Thymus (tissue), 11 donors: ENCODE results near the gene GRIA1. TPM values are rescaled to one million over a fixed set of nuclear protein-coding genes. Genes with fewer than 3 reads are reported as not detected.

Source experiments
- DNase-seq, 9 donors: peaks; one replicate each; pipeline ENCODE4 v3.0.0-alpha.2; 2013; ENCODE audit warnings: low spot score in 9 of 9, low read depth in 6 of 9, missing footprints in 1 of 9
- H3K27ac ChIP-seq, 2 donors: one replicate each; pipeline ENCODE4 v1.5.1; 2013; ENCODE audit warnings: control low read depth in 1 of 2, low read depth in 1 of 2, low read length in 1 of 2, mild to moderate bottlenecking in 1 of 2, moderate library complexity in 1 of 2
- H3K27me3 ChIP-seq, 2 donors: one replicate each; pipeline ENCODE4 v1.5.1; 2013; ENCODE audit warnings: low read length in 1 of 2; ENCODE audit not compliant: control insufficient read depth in 2 of 2, insufficient read depth in 1 of 2
- H3K36me3 ChIP-seq, 2 donors: one replicate each; pipeline ENCODE4 v1.5.1; 2013; ENCODE audit warnings: low read length in 1 of 2, mild to moderate bottlenecking in 1 of 2, moderate library complexity in 1 of 2; ENCODE audit not compliant: control insufficient read depth in 2 of 2, insufficient read depth in 2 of 2
- H3K4me1 ChIP-seq, 2 donors: one replicate each; pipeline ENCODE4 v1.5.1; 2013; ENCODE audit warnings: low read length in 2 of 2; ENCODE audit not compliant: control insufficient read depth in 2 of 2, insufficient read depth in 2 of 2
- H3K4me3 ChIP-seq, 2 donors: one replicate each; pipeline ENCODE4 v1.5.1; 2013; ENCODE audit warnings: low read length in 2 of 2, control low read depth in 1 of 2, mild to moderate bottlenecking in 1 of 2
- H3K9me3 ChIP-seq, 2 donors: one replicate each; pipeline ENCODE4 v1.5.1; 2013; ENCODE audit warnings: low read length in 1 of 2, mild to moderate bottlenecking in 1 of 2; ENCODE audit not compliant: control insufficient read depth in 2 of 2, insufficient read depth in 1 of 2
- WGBS: extraction: QIAGEN DNeasy Blood & Tissue Kit; methylation state at CpG from one replicate; pipeline ENCODE4 v1.1.7; 2013; 5-methylcytosine and 5-hydroxymethylcytosine counted together
- polyA plus RNA-seq: library from polyadenylated mRNA; stranded (reverse); fragments of 200-250 nt; gene quantifications from one replicate; pipeline ENCODE4 v1.2.3, GENCODE V29; 2013
- total RNA-seq: library from RNA; stranded (reverse); fragments of 120-200 nt; gene quantifications from one replicate; pipeline ENCODE4 v1.2.4, GENCODE V29; 2013
- donor health status: healthy.

The GRIA1 gene
- total and polyA plus RNA-seq, 2 donors = 0.14 to 0.18 TPM

GRCh38 chr5:153530357-153531143 is 40.1 kb downstream of the GRIA1 start:
- H3K36me3 ChIP-seq = no peaks in the 10 kb centered on the region
- H3K27ac ChIP-seq = no peak overlapping the region
- WGBS = 96% methylated on average over 4 of the region's 4 CpGs
- H3K4me1 ChIP-seq = no peaks in the 10 kb centered on the region
- H3K4me3 ChIP-seq = no peak overlapping the region
- H3K9me3 ChIP-seq = no peaks in the 10 kb centered on the region
- no peak for DNase-seq
- no peaks in the 10 kb centered on the region for H3K27me3 ChIP-seq

DNA sequence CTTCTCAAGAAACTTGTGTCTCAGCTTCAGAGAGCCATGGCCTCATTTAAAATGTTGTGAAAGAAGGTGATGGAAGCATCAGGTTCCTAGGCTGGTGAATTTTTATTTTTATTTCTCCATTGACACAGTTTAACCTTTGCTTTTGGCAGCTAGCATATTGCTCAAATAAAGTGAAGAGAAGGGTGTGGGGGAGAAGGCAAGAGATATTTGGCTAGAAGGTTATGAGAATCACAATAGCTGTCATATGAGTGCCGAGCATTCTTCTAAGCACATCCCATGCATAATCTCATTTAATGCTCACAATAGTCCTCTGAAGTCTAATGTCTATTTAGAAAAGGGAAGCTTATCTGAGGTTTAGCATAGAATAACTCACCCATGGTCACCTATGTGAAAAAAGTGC is 43.1 kb downstream of the GRIA1 start:
- DNase-seq = no peak
- no peaks in the 10 kb centered on the region for H3K27me3 ChIP-seq
- no peaks in the 10 kb centered on the region for H3K9me3 ChIP-seq
- no peaks in the 10 kb centered on the region for H3K36me3 ChIP-seq
- no peaks in the 10 kb centered on the region for H3K4me1 ChIP-seq
- no peak overlapping the region for H3K27ac ChIP-seq
- no peak overlapping the region for H3K4me3 ChIP-seq
- WGBS = 96% methylated on average over 1 of the region's 1 CpG

GRCh38 chr5:153534102-153534501 is 43.6 kb downstream of the GRIA1 start:
- 73% methylated on average over 1 of the region's 1 CpG for WGBS
- H3K36me3 ChIP-seq = no peaks in the 10 kb centered on the region
- no peaks in the 10 kb centered on the region for H3K27me3 ChIP-seq
- H3K4me1 ChIP-seq = no peaks in the 10 kb centered on the region
- no peaks in the 10 kb centered on the region for H3K9me3 ChIP-seq
- no peak for DNase-seq
- H3K27ac ChIP-seq = no peak overlapping the region
- no peak overlapping the region for H3K4me3 ChIP-seq

DNA sequence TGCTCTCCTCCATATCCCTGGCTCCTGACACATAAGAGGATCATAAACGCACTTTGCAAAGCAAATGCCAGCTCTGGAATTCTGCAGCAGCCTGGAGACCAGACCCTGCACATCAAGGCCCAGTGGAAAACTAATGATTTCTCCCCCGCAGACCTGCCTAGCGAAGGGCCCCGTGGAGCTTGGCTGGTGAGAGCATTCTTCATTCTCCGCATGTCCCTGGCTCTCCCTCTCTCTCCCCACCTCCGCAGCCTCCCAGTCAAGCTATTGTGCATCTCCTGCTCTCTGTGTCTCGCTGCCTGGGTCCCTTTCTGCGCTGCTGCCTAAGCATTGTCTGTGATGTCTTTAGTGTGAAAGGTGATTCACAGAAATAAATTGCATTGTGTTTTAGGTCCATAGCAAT is 46.7 kb downstream of the GRIA1 start:
- Histone ChIP-seq H3K4me3 (no peak overlapping the region), H3K27ac (no peak overlapping the region), H3K9me3 (no peaks in the 10 kb centered on the region), H3K27me3 (no peaks in the 10 kb centered on the region), H3K36me3 (no peaks in the 10 kb centered on the region), H3K4me1 (no peaks in the 10 kb centered on the region)
- 94% methylated on average over 8 of the region's 8 CpGs for WGBS
- DNase-seq = no peak

GRCh38 chr5:153539983-153540382 is 49.5 kb downstream of the GRIA1 start:
- DNase-seq = no peak
- 84% methylated on average over 4 of the region's 4 CpGs for WGBS
- H3K4me3 ChIP-seq = no peak overlapping the region

GRCh38 chr5:153542536-153542935 is 52.1 kb downstream of the GRIA1 start:
- no peak for DNase-seq
- Histone ChIP-seq H3K4me1 (no peaks in the 10 kb centered on the region), H3K4me3 (no peak overlapping the region), H3K27ac (no peak overlapping the region), H3K27me3 (no peaks in the 10 kb centered on the region), H3K36me3 (no peaks in the 10 kb centered on the region), H3K9me3 (no peaks in the 10 kb centered on the region)
- 91% methylated on average over 1 of the region's 1 CpG for WGBS

More at GRCh38 chr5:153539983-153540382, 49.5 kb downstream of the GRIA1 start:
- Histone ChIP-seq H3K4me1 (no peaks in the 10 kb centered on the region), H3K36me3 (no peaks in the 10 kb centered on the region), H3K27me3 (no peaks in the 10 kb centered on the region), H3K27ac (no peak overlapping the region), H3K9me3 (no peaks in the 10 kb centered on the region)

- H3K36me3 ChIP-seq = no peaks in the 10 kb centered on the region
- no peaks in the 10 kb centered on the region for H3K27me3 ChIP-seq
- no peak for DNase-seq
- H3K27ac ChIP-seq = no peak overlapping the region
- no peaks in the 10 kb centered on the region for H3K9me3 ChIP-seq
- H3K4me1 ChIP-seq = no peaks in the 10 kb centered on the region
- H3K4me3 ChIP-seq = no peak overlapping the region
Measured at GRCh38 chr5:153543288-153543687, 52.8 kb downstream of the GRIA1 start.

GRCh38 chr5:153543959-153544470 is 53.5 kb downstream of the GRIA1 start:
- H3K27ac ChIP-seq = no peak overlapping the region
- no peaks in the 10 kb centered on the region for H3K4me1 ChIP-seq
- no peak for DNase-seq
- H3K36me3 ChIP-seq = no peaks in the 10 kb centered on the region
- H3K9me3 ChIP-seq = no peaks in the 10 kb centered on the region
- H3K4me3 ChIP-seq = no peak overlapping the region
- no peaks in the 10 kb centered on the region for H3K27me3 ChIP-seq

GRCh38 chr5:153544706-153545105 is 54.2 kb downstream of the GRIA1 start:
- H3K27me3 ChIP-seq = no peaks in the 10 kb centered on the region
- H3K36me3 ChIP-seq = no peaks in the 10 kb centered on the region
- DNase-seq = no peak
- H3K4me3 ChIP-seq = no peak overlapping the region
- H3K27ac ChIP-seq = no peak overlapping the region
- H3K4me1 ChIP-seq = no peaks in the 10 kb centered on the region
- 72% methylated on average over 4 of the region's 4 CpGs for WGBS
- H3K9me3 ChIP-seq = no peaks in the 10 kb centered on the region
